Measurements from ENCODE around the gene FEM1C. TPM values are rescaled to one million over a fixed set of nuclear protein-coding genes. Genes with fewer than 3 reads are reported as not detected.
"Not testable (repeated sequence)": the region's sequence is repeated elsewhere in the genome, so short reads cannot be mapped to it uniquely, and the experiment has no call there.

FEM1C gene
- total RNA-seq, 1 donor from 2014 or later = 18.9 TPM

- Histone ChIP-seq H3K27me3 (ENCODE audit: control insufficient read depth, insufficient read depth, low read length) (no peaks in the 10 kb centered on the region), H3K36me3 (ENCODE audit: control insufficient read depth, insufficient read depth, low read length) (no peaks in the 10 kb centered on the region), H3K4me3 (ENCODE audit: low read depth, low read length) (no peak overlapping the region)
- no peak for TF ChIP-seq CTCF (IDR thresholded peaks at IDR 0.05; ENCODE audit: insufficient read depth, low read length, poor library complexity, severe bottlenecking)
- DNase-seq (ENCODE audit: low read depth) = no peak
Observed at GRCh38 chr5:115487756-115488155, 56.8 kb downstream of the FEM1C start.

DNA sequence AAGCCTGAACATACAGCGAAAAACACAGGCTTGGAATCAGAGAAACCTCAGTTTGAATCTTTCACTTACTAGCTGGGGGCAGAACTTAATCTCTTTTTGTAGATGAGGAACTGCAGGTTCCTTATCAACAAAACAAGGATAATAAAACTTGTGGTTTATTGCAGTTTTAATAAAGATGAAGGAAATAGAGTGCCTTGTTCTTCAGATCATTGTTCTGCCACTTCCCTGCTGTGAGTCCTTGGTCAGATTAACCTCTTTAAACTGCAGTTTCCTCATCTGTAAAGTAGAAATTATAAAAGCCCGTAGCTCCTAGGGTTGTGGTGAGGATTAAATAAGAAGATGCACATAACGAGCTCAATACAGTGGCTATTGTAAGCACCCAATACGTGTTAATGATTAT, 57.4 kb downstream of the FEM1C start:
- TF ChIP-seq CTCF (IDR thresholded peaks at IDR 0.05; ENCODE audit: insufficient read depth, low read length, poor library complexity, severe bottlenecking) = no peak
- Histone ChIP-seq H3K27me3 (ENCODE audit: control insufficient read depth, insufficient read depth, low read length) (no peaks in the 10 kb centered on the region), H3K4me3 (ENCODE audit: low read depth, low read length) (no peak overlapping the region)

DNA sequence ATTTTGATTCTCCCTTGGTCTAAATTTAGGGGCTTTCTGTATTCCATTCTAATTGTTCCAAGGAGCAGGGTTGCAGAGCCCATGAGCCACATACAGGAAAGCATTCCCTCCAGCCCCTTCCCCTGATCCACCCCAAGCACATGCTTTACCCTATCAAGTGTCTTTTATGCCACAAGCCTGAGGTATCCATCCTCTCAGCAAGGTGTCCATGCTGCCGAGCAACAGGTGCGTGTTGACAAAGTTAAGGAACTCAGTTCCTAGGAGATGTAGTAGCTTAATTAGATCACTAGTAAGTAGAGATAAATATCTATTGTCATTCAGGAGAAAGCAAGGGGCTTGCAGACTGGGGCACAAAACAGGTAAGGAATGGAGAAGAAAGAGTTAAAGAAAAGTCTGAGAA, 57.8 kb downstream of the FEM1C start:
- no peak for DNase-seq (ENCODE audit: low read depth)
- H3K36me3 ChIP-seq (ENCODE audit: control insufficient read depth, insufficient read depth, low read length) = no peaks in the 10 kb centered on the region
- H3K4me3 ChIP-seq (ENCODE audit: low read depth, low read length) = no peak overlapping the region
- TF ChIP-seq CTCF (IDR thresholded peaks at IDR 0.05; ENCODE audit: insufficient read depth, low read length, poor library complexity, severe bottlenecking) = no peak
- no peaks in the 10 kb centered on the region for H3K27me3 ChIP-seq (ENCODE audit: control insufficient read depth, insufficient read depth, low read length)

More for the DNA sequence above, 57.4 kb downstream of the FEM1C start:
- no peaks in the 10 kb centered on the region for H3K36me3 ChIP-seq (ENCODE audit: control insufficient read depth, insufficient read depth, low read length)
- no peak for DNase-seq (ENCODE audit: low read depth)

DNA sequence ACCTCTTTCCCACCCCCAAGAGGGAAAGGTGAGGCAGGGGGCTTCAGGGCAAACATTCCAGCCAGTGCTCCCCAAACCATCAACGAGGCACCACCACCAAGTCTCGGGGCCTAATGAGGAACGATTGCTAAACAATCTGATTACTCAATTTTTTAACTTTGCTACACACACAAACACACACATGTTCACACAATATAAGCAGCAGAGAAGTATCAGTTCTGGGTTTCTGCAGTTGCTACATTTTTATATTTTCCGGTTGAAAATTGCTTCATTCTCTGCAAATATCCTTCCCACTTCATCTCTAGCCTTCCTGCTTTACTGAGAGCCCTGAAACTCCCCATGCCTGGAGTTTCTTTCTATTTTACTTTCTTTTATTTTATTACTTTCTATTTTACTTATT, 60.2 kb downstream of the FEM1C start:
- no peak for DNase-seq (ENCODE audit: low read depth)
- no peaks in the 10 kb centered on the region for H3K27me3 ChIP-seq (ENCODE audit: control insufficient read depth, insufficient read depth, low read length)
- no peak for TF ChIP-seq CTCF (IDR thresholded peaks at IDR 0.05; ENCODE audit: insufficient read depth, low read length, poor library complexity, severe bottlenecking)
- no peak overlapping the region for H3K4me3 ChIP-seq (ENCODE audit: low read depth, low read length)
- H3K36me3 ChIP-seq (ENCODE audit: control insufficient read depth, insufficient read depth, low read length) = no peaks in the 10 kb centered on the region

GRCh38 chr5:115480900-115481299, 63.7 kb downstream of the FEM1C start:
- no peak for DNase-seq (ENCODE audit: low read depth)
- H3K36me3 ChIP-seq (ENCODE audit: control insufficient read depth, insufficient read depth, low read length) = no peaks in the 10 kb centered on the region
- no peaks in the 10 kb centered on the region for H3K27me3 ChIP-seq (ENCODE audit: control insufficient read depth, insufficient read depth, low read length)
- no peak for TF ChIP-seq CTCF (IDR thresholded peaks at IDR 0.05; ENCODE audit: insufficient read depth, low read length, poor library complexity, severe bottlenecking)
- H3K4me3 ChIP-seq (ENCODE audit: low read depth, low read length) = no peak overlapping the region

DNA sequence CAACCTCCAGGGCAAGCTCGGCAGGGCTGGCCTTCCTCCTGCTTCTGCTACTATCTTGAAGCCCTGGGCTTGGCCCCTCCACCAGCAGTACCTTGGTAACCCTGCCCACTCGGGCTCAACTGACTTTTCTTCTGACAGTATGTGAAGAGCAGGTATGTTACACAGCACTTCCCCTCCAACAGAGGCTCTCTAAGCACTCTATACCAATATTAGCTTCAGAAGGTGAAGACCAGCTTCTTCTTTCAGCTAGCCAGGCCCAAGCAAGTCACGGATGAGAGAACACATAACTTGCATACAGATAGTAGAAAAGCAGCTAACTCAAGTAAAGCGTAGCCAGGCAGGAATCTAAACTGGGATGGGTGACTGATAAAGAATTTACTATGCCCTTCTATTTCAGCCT, 64.3 kb downstream of the FEM1C start:
- no peak overlapping the region for H3K4me3 ChIP-seq (ENCODE audit: low read depth, low read length)
- DNase-seq (ENCODE audit: low read depth) = no peak
- no peaks in the 10 kb centered on the region for H3K27me3 ChIP-seq (ENCODE audit: control insufficient read depth, insufficient read depth, low read length)
- no peak for TF ChIP-seq CTCF (IDR thresholded peaks at IDR 0.05; ENCODE audit: insufficient read depth, low read length, poor library complexity, severe bottlenecking)
- H3K36me3 ChIP-seq (ENCODE audit: control insufficient read depth, insufficient read depth, low read length) = no peaks in the 10 kb centered on the region

GRCh38 chr5:115479166-115479873, 65.3 kb downstream of the FEM1C start:
- not testable (repeated sequence) for H3K27me3 ChIP-seq (ENCODE audit: control insufficient read depth, insufficient read depth, low read length); H3K4me3 ChIP-seq (ENCODE audit: low read depth, low read length); H3K36me3 ChIP-seq (ENCODE audit: control insufficient read depth, insufficient read depth, low read length); DNase-seq (ENCODE audit: low read depth)
